Hepatocyte (in vitro differentiated cells): ENCODE results near the gene SYNPO2. TPM values are rescaled to one million over a fixed set of nuclear protein-coding genes. Genes with fewer than 3 reads are reported as not detected.

Experiments used
- DNase-seq: peaks from one replicate; pipeline ENCODE4 v3.0.0-alpha.2; 2016; ENCODE audit warnings: low spot score
- H2AFZ ChIP-seq: fragments of 200-600 bp; sonication (generic); 2 replicates; pipeline ENCODE4 v1.6.0; 2016; ENCODE audit warnings: antibody characterized with exemption, mild to moderate bottlenecking
- H3K27ac ChIP-seq: fragments of 200-600 bp; sonication (generic); 2 replicates; pipeline ENCODE4 v1.5.1; 2016; ENCODE audit warnings: mild to moderate bottlenecking
- H3K27me3 ChIP-seq: fragments of 200-600 bp; sonication (generic); 2 replicates; pipeline ENCODE4 v1.6.1; 2016
- H3K36me3 ChIP-seq: fragments of 200-600 bp; sonication (generic); replicated peaks from 2 replicates; pipeline ENCODE4 v1.5.1; 2016; ENCODE audit warnings: low read depth; ENCODE audit not compliant: insufficient read depth
- H3K4me1 ChIP-seq: fragments of 200-600 bp; sonication (generic); 2 replicates; pipeline ENCODE4 v1.5.1; 2016; ENCODE audit warnings: mild to moderate bottlenecking, moderate library complexity; ENCODE audit not compliant: insufficient read depth
- H3K4me2 ChIP-seq: fragments of 200-600 bp; sonication (generic); 2 replicates; pipeline ENCODE4 v1.6.0; 2016
- H3K4me3 ChIP-seq: fragments of 200-600 bp; sonication (generic); 2 replicates; pipeline ENCODE4 v1.5.1; 2016; ENCODE audit warnings: mild to moderate bottlenecking
- H3K79me2 ChIP-seq: fragments of 200-600 bp; sonication (generic); 2 replicates; pipeline ENCODE4 v1.6.0; 2017; ENCODE audit warnings: mild to moderate bottlenecking
- H3K9me2 ChIP-seq: fragments of 200-600 bp; sonication (generic); replicated peaks from 2 replicates; pipeline ENCODE4 v1.6.0; 2017; ENCODE audit warnings: mild to moderate bottlenecking; ENCODE audit not compliant: insufficient read depth
- H3K9me3 ChIP-seq: fragments of 200-600 bp; sonication (generic); 2 replicates; pipeline ENCODE4 v1.5.1; 2016; ENCODE audit warnings: low read depth, mild to moderate bottlenecking
- H4K20me1 ChIP-seq: fragments of 200-600 bp; sonication (generic); 2 replicates; pipeline ENCODE4 v1.6.0; 2016; ENCODE audit warnings: mild to moderate bottlenecking; ENCODE audit not compliant: insufficient read depth, poor library complexity, severe bottlenecking
- CTCF ChIP-seq: fragments of 200-600 bp; sonication (generic); IDR thresholded peaks from 2 replicates; pipeline ENCODE4 v1.5.1; 2016; ENCODE audit warnings: antibody characterized with exemption, mild to moderate bottlenecking; ENCODE audit not compliant: poor library complexity
- EZH2 ChIP-seq: fragments of 200-600 bp; sonication (generic); IDR thresholded peaks from 2 replicates; pipeline ENCODE4 v1.6.1; 2016; ENCODE audit warnings: antibody characterized with exemption, mild to moderate bottlenecking, borderline replicate concordance
- EZH2phosphoT487 ChIP-seq: fragments of 200-600 bp; sonication (generic); IDR thresholded peaks from one replicate; pipeline ENCODE4 v1.6.1; 2018; ENCODE audit warnings: antibody characterized with exemption, mild to moderate bottlenecking, low read depth, moderate library complexity; ENCODE audit not compliant: unreplicated experiment, severe bottlenecking
- WGBS: methylation state at CpG from one replicate; pipeline ENCODE4 v1.1.6; 2016; ENCODE audit warnings: low lambda C conversion rate; ENCODE audit errors: missing lambda C conversion rate; 5-methylcytosine and 5-hydroxymethylcytosine counted together
- polyA plus RNA-seq: library from polyadenylated mRNA; unstranded; fragments of >200 nt; fragmentation: Nextera tagmentation; extraction: Ambion mirVana; gene quantifications from 2 replicates; pipeline ENCODE4 v1.2.1, GENCODE V29; 2016
- total RNA-seq: library from RNA; depleted of rRNA; stranded (reverse); fragments of >200 nt; gene quantifications from 2 replicates; pipeline ENCODE4 v1.2.3, GENCODE V29; 2014

Gene SYNPO2
- total and polyA plus RNA-seq, 2 experiments from 2014 or later: 3.5 to 12.6 TPM

- Histone ChIP-seq H3K9me3 (no peaks in the 10 kb centered on the region), H3K79me2 (no peaks in the 10 kb centered on the region), H3K9me2 (no peaks in the 10 kb centered on the region), H4K20me1 (no peaks in the 10 kb centered on the region), H3K27ac (no peak overlapping the region), H2AFZ (no peak overlapping the region), H3K4me3 (no peak overlapping the region), H3K36me3 (no peaks in the 10 kb centered on the region), H3K27me3 (no peaks in the 10 kb centered on the region), H3K4me2 (no peak overlapping the region), H3K4me1 (no peaks in the 10 kb centered on the region)
- TF ChIP-seq EZH2 (no peak), CTCF (no peak), EZH2phosphoT487 (no peak)
- WGBS: 80% methylated on average over 4 of the region's 4 CpGs
- no peak for DNase-seq
These were observed 217.7 kb downstream of the SYNPO2 start for GRCh38 chr4:119106036-119107000.

- no peaks in the 10 kb centered on the region for H3K79me2 ChIP-seq
- H3K9me3 ChIP-seq: no peaks in the 10 kb centered on the region
- H2AFZ ChIP-seq: no peak overlapping the region
- no peaks in the 10 kb centered on the region for H3K4me1 ChIP-seq
- TF ChIP-seq EZH2 (no peak), EZH2phosphoT487 (no peak), CTCF (no peak)
- H3K27me3 ChIP-seq: no peaks in the 10 kb centered on the region
- H4K20me1 ChIP-seq: no peaks in the 10 kb centered on the region
- H3K27ac ChIP-seq: no peak overlapping the region
- no peak for DNase-seq
- 97% methylated on average over 2 of the region's 2 CpGs for WGBS
- H3K4me2 ChIP-seq: no peak overlapping the region
- H3K9me2 ChIP-seq: no peaks in the 10 kb centered on the region
- H3K36me3 ChIP-seq: no peaks in the 10 kb centered on the region
- no peak overlapping the region for H3K4me3 ChIP-seq
These were observed 221.5 kb downstream of the SYNPO2 start for GRCh38 chr4:119110121-119110520.

Other genes starting within 250 kb of the SYNPO2 start
- 18.3 and 19.3 TPM in 2 replicates for gene METTL14, start 203.5 kb upstream of the SYNPO2 start, total RNA-seq
- gene METTL14, start 203.5 kb upstream of the SYNPO2 start, polyA plus RNA-seq: 24.4 and 28.3 TPM in 2 replicates
- gene SEC24D, start 52.7 kb upstream of the SYNPO2 start, total RNA-seq: 88.1 and 97.4 TPM in 2 replicates
- gene SEC24D, start 52.7 kb upstream of the SYNPO2 start, polyA plus RNA-seq: 81.9 and 87.4 TPM in 2 replicates
- gene MYOZ2, start 247.0 kb downstream of the SYNPO2 start, total RNA-seq: 0.10 and 0.16 TPM in 2 replicates
- 0.13 TPM in 1 of 2 replicates, not detected in the other for gene MYOZ2, start 247.0 kb downstream of the SYNPO2 start, polyA plus RNA-seq